ENCODE data around the gene RGS16.

- TF ChIP-seq EZH2 (IDR thresholded peaks at IDR 0.05; ENCODE audit: low read depth), result no peak
- no peak for TF ChIP-seq CTCF (conservative IDR thresholded peaks at IDR 0.05)
Measured at GRCh38 chr1:182580736-182581135, 23.5 kb downstream of the RGS16 start.
